Neural cell (in vitro differentiated cells): ENCODE results near the gene NLRC3. TPM values are rescaled to one million over a fixed set of nuclear protein-coding genes. Genes with fewer than 3 reads are reported as not detected.
"Not testable (repeated sequence)": the region's sequence is repeated elsewhere in the genome, so short reads cannot be mapped to it uniquely, and the experiment has no call there.

Source experiments
- H2AFZ ChIP-seq: fragments of 200-600, 300-800 bp; sonication (generic), shearing (Covaris generic); 2 replicates; pipeline ENCODE4 v1.6.0; 2014; ENCODE audit warnings: low read depth, mild to moderate bottlenecking, antibody characterized with exemption, low read length, moderate library complexity
- H3F3A ChIP-seq: fragments of 200-600 bp; shearing (Covaris generic); 2 replicates; pipeline ENCODE4 v1.6.1; 2016; ENCODE audit warnings: mild to moderate bottlenecking, moderate library complexity, mixed read lengths, antibody characterized with exemption, low read length; ENCODE audit not compliant: insufficient read depth, poor library complexity, severe bottlenecking
- H3K27ac ChIP-seq: fragments of 200-600, 300-800 bp; sonication (generic), shearing (Covaris generic); 2 replicates; pipeline ENCODE4 v1.5.1; 2014; ENCODE audit warnings: mild to moderate bottlenecking, low read length, moderate library complexity
- H3K27me3 ChIP-seq: fragments of 300-800, 200-600 bp; sonication (generic), shearing (Covaris generic); 2 replicates; pipeline ENCODE4 v1.6.0; 2014; ENCODE audit warnings: mild to moderate bottlenecking, low read depth, low read length, moderate library complexity; ENCODE audit not compliant: insufficient read depth
- H3K36me3 ChIP-seq: fragments of 300-800, 200-600 bp; sonication (generic), shearing (Covaris generic); 2 replicates; pipeline ENCODE4 v1.5.1; 2014; ENCODE audit warnings: mild to moderate bottlenecking, antibody characterized with exemption, low read length, moderate library complexity; ENCODE audit not compliant: insufficient read depth
- H3K4me2 ChIP-seq: fragments of 300-800, 200-600 bp; sonication (generic), shearing (Covaris generic); 2 replicates; pipeline ENCODE4 v1.6.0; 2014; ENCODE audit warnings: mild to moderate bottlenecking, low read length
- H3K4me3 ChIP-seq: fragments of 300-800, 200-600 bp; sonication (generic), shearing (Covaris generic); 2 replicates; pipeline ENCODE4 v1.5.1; 2014; ENCODE audit warnings: mild to moderate bottlenecking, low read length, moderate library complexity
- H3K79me2 ChIP-seq: fragments of 200-600 bp; shearing (Covaris generic); replicated peaks from 2 replicates; pipeline ENCODE4 v1.6.0; 2014; ENCODE audit warnings: mild to moderate bottlenecking, low read length, moderate library complexity; ENCODE audit not compliant: insufficient read depth
- H3K9ac ChIP-seq: fragments of 300-800, 200-600 bp; sonication (generic), shearing (Covaris generic); 2 replicates; pipeline ENCODE4 v1.6.1; 2016; ENCODE audit warnings: mild to moderate bottlenecking, low read length, mixed read lengths
- H3K9me2 ChIP-seq: fragments of 200-600 bp; shearing (Covaris generic); 2 replicates; pipeline ENCODE4 v1.6.1; 2016; ENCODE audit warnings: mild to moderate bottlenecking, low read length, mixed read lengths; ENCODE audit not compliant: insufficient read depth
- H3K9me3 ChIP-seq: fragments of 200-600, 300-800 bp; sonication (generic), shearing (Covaris generic); 2 replicates; pipeline ENCODE4 v1.6.1; 2016; ENCODE audit warnings: mild to moderate bottlenecking, mixed run types, low read length, moderate library complexity, mixed read lengths
- H4K20me1 ChIP-seq: fragments of 200-600 bp; shearing (Covaris generic); 2 replicates; pipeline ENCODE4 v1.6.1; 2016; ENCODE audit warnings: mild to moderate bottlenecking, mixed run types; ENCODE audit not compliant: insufficient read depth
- CTCF ChIP-seq: fragments of 450-650 bp; IDR thresholded peaks from 2 replicates; pipeline ENCODE4 v1.5.1; 2014; ENCODE audit warnings: antibody characterized with exemption, mild to moderate bottlenecking, moderate library complexity; ENCODE audit not compliant: poor library complexity, severe bottlenecking
- EP300 ChIP-seq: fragments of 450-650 bp; conservative IDR thresholded peaks from 2 replicates; pipeline ENCODE4 v1.6.1; 2014; ENCODE audit warnings: antibody characterized with exemption, mild to moderate bottlenecking, moderate library complexity; ENCODE audit not compliant: poor library complexity, severe bottlenecking
- EZH2 ChIP-seq: fragments of 200-600, 300-800 bp; shearing (Covaris generic), sonication (generic); IDR thresholded peaks from 2 replicates; pipeline ENCODE4 v1.6.1; 2014; ENCODE audit warnings: antibody characterized with exemption, low read length, borderline replicate concordance, mild to moderate bottlenecking; ENCODE audit not compliant: insufficient read depth, poor library complexity, severe bottlenecking
- MXI1 ChIP-seq: fragments of 450-650 bp; conservative IDR thresholded peaks from 2 replicates; pipeline ENCODE4 v1.6.1; 2014; ENCODE audit warnings: antibody characterized with exemption, mild to moderate bottlenecking; ENCODE audit not compliant: poor library complexity, severe bottlenecking
- POLR2AphosphoS5 ChIP-seq: IDR thresholded peaks from 2 replicates; pipeline ENCODE4 v1.6.1; 2012
- RAD21 ChIP-seq: fragments of 450-650 bp; conservative IDR thresholded peaks from 2 replicates; pipeline ENCODE4 v1.6.1; 2014; ENCODE audit warnings: antibody characterized with exemption, mild to moderate bottlenecking, moderate library complexity
- REST ChIP-seq: IDR thresholded peaks from 2 replicates; pipeline ENCODE4 v1.6.1; 2012; ENCODE audit warnings: borderline replicate concordance
- SMC3 ChIP-seq: fragments of 450-650 bp; conservative IDR thresholded peaks from 2 replicates; pipeline ENCODE4 v1.6.1; 2014; ENCODE audit warnings: antibody characterized with exemption, mild to moderate bottlenecking, moderate library complexity; ENCODE audit not compliant: poor library complexity
- TAF1 ChIP-seq: IDR thresholded peaks from 2 replicates; pipeline ENCODE4 v1.6.1; 2012; ENCODE audit warnings: low read depth
- polyA plus RNA-seq: library from polyadenylated mRNA; depleted of rRNA; stranded (reverse); fragments of >200 nt; gene quantifications from 2 replicates; pipeline ENCODE4 v1.2.3, GENCODE V29; 2014

The NLRC3 gene
- polyA plus RNA-seq, 1 donor from 2014 or later: 0.57 TPM

GRCh38 chr16:3529175-3529574 is 48.0 kb downstream of the NLRC3 start:
- Histone ChIP-seq H3K9me3 (peaks cover 5% of the 10 kb centered on the region), H3K9ac (no peak overlapping the region), H3K9me2 (no peaks in the 10 kb centered on the region), H2AFZ (no peak overlapping the region), H3K4me3 (no peak overlapping the region), H4K20me1 (no peaks in the 10 kb centered on the region), H3K27me3 (no peaks in the 10 kb centered on the region), H3K4me2 (no peak overlapping the region), H3K36me3 (no peaks in the 10 kb centered on the region), H3F3A (no peaks in the 10 kb centered on the region), H3K79me2 (no peaks in the 10 kb centered on the region), H3K27ac (no peak overlapping the region)
- TF ChIP-seq SMC3: no peak
- no peak for TF ChIP-seq REST
- no peak for TF ChIP-seq EP300
- TF ChIP-seq EZH2: no peak

DNA sequence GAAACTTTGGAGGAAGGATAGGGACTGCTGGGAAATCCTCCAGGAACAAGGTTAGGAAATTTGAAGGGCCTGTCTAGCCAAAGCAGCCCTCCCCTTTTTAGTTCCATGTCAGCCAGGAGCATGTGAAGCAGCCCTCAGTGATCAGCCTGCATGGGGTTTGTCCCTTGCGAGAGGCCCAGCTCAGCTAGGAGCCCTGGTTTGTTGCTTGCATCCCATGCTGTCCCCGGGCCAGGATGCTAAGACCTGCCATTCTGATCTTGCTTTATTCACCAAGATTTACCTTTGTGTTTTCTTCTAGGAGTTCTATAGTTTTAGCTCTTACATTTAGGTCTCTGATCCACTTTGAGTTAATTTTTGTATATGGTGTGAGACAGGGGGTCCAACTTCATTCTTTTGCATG is 48.8 kb downstream of the NLRC3 start:
- Histone ChIP-seq H3F3A (no peaks in the 10 kb centered on the region), H3K27me3 (no peaks in the 10 kb centered on the region), H3K9me2 (no peaks in the 10 kb centered on the region), H4K20me1 (no peaks in the 10 kb centered on the region), H3K4me2 (no peak overlapping the region), H3K36me3 (peaks cover 1% of the 10 kb centered on the region), H3K79me2 (no peaks in the 10 kb centered on the region), H3K9me3 (peaks cover 5% of the 10 kb centered on the region), H3K4me3 (no peak overlapping the region), H3K27ac (no peak overlapping the region), H3K9ac (no peak overlapping the region), H2AFZ (no peak overlapping the region)
- no peak for TF ChIP-seq TAF1
- no peak for TF ChIP-seq MXI1
- no peak for TF ChIP-seq EP300
- no peak for TF ChIP-seq EZH2
- TF ChIP-seq POLR2AphosphoS5: no peak
- TF ChIP-seq REST: no peak
- no peak for TF ChIP-seq RAD21
- no peak for TF ChIP-seq SMC3
- no peak for TF ChIP-seq CTCF

DNA sequence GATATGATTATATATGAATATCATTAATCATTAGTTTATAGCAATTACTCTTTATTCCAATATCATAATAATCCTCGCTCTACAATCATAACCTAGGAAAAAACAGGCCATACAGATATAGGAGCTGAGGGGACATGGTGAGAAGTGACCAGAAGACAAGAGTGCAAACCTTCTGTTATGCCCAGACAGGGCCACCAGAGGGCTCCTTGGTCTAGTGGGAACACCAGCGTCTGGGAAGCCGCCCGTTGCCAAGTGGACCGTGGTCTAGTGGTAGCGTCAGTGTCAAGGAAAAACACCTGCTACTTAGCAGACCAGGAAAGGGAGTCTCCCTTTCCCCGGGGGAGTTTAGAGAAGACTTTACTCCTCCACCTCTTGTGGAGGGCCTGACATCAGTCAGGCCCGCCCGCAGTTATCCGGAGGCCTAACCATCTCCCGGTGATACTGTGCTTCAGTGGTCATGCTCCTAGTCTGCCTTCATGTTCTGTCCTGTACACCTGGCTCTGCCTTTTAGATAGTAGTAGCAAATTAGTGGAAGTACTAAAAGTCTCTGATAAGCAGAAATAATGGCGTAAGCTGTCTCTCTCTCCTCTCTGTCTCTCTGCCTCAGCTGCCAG is 49.9 kb downstream of the NLRC3 start:
- not testable (repeated sequence) for H3K9ac ChIP-seq, H4K20me1 ChIP-seq, H3K79me2 ChIP-seq, H3K36me3 ChIP-seq, H3K27me3 ChIP-seq, H3K9me3 ChIP-seq, H2AFZ ChIP-seq, H3K4me3 ChIP-seq, H3K4me2 ChIP-seq, H3F3A ChIP-seq, H3K27ac ChIP-seq, H3K9me2 ChIP-seq
